Prostate gland (tissue), 2 donors: ENCODE measurements around the gene STEAP1B. TPM values are rescaled to one million over a fixed set of nuclear protein-coding genes. Genes with fewer than 3 reads are reported as not detected.

Source experiments
- DNase-seq: peaks from one replicate; pipeline ENCODE4 v3.0.0-alpha.2; 2019; ENCODE audit warnings: low spot score
- H3K27ac ChIP-seq, 2 donors: fragments of 200-600 bp; sonication (generic); 2 replicates each; pipeline ENCODE4 v1.5.1; 2017 to 2019
- H3K27me3 ChIP-seq: fragments of 200-600 bp; sonication (generic); replicated peaks from 2 replicates; pipeline ENCODE4 v1.5.1; 2019; ENCODE audit not compliant: insufficient read depth
- H3K36me3 ChIP-seq, 2 donors: fragments of 200-600 bp; sonication (generic); 1 replicate in 1 of 2; 2 replicates in 1 of 2; pipeline versions ENCODE4 v1.5.1 to v1.8.1; 2017 to 2019
- H3K4me1 ChIP-seq: fragments of 200-600 bp; sonication (generic); replicated peaks from 2 replicates; pipeline ENCODE4 v1.5.1; 2019
- H3K4me3 ChIP-seq, 2 donors: fragments of 200-600 bp; sonication (generic); 2 replicates each; pipeline ENCODE4 v1.5.1; 2017 to 2019
- H3K9me3 ChIP-seq: fragments of 200-600 bp; sonication (generic); 2 replicates; pipeline ENCODE4 v1.5.1; 2017
- POLR2A ChIP-seq: fragments of 450-650 bp; IDR thresholded peaks from one replicate; pipeline ENCODE4 v1.6.1; 2016; ENCODE audit warnings: antibody characterized with exemption, mild to moderate bottlenecking
- POLR2AphosphoS5 ChIP-seq: sonication (generic); formaldehyde crosslinking; IDR thresholded peaks from one replicate; pipeline ENCODE4 v1.6.1; 2017; ENCODE audit warnings: antibody characterized with exemption
- WGBS: methylation state at CpG from one replicate; pipeline ENCODE4 v1.1.5; 2018; 5-methylcytosine and 5-hydroxymethylcytosine counted together
- intact Hi-C: fragments of 100-400 bp; cut with DNase I; formaldehyde crosslinking; loops from one replicate; pipeline ENCODE4 v1.14.2; 2022
- total RNA-seq, 2 donors: library from RNA; depleted of rRNA; stranded (reverse); fragments of >200 nt; gene quantifications; one replicate each; pipeline ENCODE4 v1.1.0, GENCODE V29; 2016
- TF ChIP-seq, protein P1 (sequence below), 4 experiments: fragments of 200-600 bp in 2 of 4; fragments of 450-650 bp in 2 of 4; sonication (generic) in 2 of 4; IDR thresholded peaks; 1 replicate in 3 of 4; 2 replicates in 1 of 4; pipeline ENCODE4 v1.5.1; 2016 to 2019; ENCODE audit warnings: antibody characterized with exemption in 4 of 4, mild to moderate bottlenecking in 2 of 4, moderate library complexity in 2 of 4

Gene STEAP1B
- total RNA-seq, 2 donors from 2014 or later: 6.4 TPM; not detected in 1

DNA sequence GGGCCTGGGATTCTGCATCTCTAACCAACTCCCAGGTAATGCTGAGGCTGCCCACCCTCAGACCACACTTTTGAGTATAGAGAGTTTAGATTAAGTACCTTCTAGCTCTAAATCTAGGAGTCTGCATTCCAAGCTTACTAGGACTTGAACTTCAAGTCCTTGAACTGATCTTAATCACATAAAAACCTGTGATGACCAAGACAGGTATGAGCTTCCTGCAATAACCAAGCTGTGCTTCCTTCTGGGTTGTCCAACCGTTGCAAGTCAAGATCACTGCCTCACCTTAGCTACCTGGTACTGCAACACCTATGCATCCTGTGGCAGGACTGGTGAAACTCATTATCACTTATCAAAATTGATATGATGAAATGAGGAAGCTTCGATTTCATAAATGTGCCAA, 110.1 kb downstream of the STEAP1B start:
- TF ChIP-seq POLR2AphosphoS5: no peak
- TF ChIP-seq POLR2A: no peak
- TF ChIP-seq, protein P1, sequence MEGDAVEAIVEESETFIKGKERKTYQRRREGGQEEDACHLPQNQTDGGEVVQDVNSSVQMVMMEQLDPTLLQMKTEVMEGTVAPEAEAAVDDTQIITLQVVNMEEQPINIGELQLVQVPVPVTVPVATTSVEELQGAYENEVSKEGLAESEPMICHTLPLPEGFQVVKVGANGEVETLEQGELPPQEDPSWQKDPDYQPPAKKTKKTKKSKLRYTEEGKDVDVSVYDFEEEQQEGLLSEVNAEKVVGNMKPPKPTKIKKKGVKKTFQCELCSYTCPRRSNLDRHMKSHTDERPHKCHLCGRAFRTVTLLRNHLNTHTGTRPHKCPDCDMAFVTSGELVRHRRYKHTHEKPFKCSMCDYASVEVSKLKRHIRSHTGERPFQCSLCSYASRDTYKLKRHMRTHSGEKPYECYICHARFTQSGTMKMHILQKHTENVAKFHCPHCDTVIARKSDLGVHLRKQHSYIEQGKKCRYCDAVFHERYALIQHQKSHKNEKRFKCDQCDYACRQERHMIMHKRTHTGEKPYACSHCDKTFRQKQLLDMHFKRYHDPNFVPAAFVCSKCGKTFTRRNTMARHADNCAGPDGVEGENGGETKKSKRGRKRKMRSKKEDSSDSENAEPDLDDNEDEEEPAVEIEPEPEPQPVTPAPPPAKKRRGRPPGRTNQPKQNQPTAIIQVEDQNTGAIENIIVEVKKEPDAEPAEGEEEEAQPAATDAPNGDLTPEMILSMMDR (IDR thresholded peaks at IDR 0.05): no peak
- H3K27me3 ChIP-seq: no peaks in the 10 kb centered on the region
- intact Hi-C loops: no loop called here
- no peaks in the 10 kb centered on the region for H3K36me3 ChIP-seq
- no peaks in the 10 kb centered on the region for H3K4me1 ChIP-seq
- no peak for DNase-seq
- H3K4me3 ChIP-seq: no peak overlapping the region
- 90% methylated on average over 2 of the region's 2 CpGs for WGBS
- H3K9me3 ChIP-seq: no peaks in the 10 kb centered on the region
- no peak overlapping the region for H3K27ac ChIP-seq

GRCh38 chr7:22387583-22387982, 112.4 kb downstream of the STEAP1B start:
- 9% methylated on average over 4 of the region's 4 CpGs for WGBS
- Histone ChIP-seq H3K9me3 (no peaks in the 10 kb centered on the region), H3K4me1 (no peaks in the 10 kb centered on the region), H3K27me3 (no peaks in the 10 kb centered on the region), H3K27ac (no peak overlapping the region), H3K36me3 (no peaks in the 10 kb centered on the region), H3K4me3 (no peak overlapping the region)
- TF ChIP-seq, protein P1 (IDR thresholded peaks at IDR 0.05): no peak
- TF ChIP-seq POLR2A: no peak
- intact Hi-C loops: no loop called here
- DNase-seq: no peak

DNA sequence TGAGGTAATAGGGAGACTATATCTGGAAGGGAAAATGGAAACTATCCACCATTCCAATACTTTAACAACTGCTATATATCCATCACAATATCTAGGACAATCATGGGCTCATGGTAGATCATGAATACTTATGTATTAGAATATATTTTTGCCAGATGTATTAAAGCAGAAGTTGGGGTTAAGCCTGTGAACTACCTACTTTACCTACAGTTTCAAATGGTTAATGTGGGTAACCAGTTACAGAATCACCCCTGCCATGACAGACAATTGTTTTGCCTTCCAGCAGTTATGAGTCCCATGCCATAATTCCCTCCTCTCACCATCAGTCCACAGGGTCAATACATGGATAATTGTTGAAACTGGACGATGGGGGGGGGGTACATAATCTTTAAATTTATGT, 113.1 kb downstream of the STEAP1B start:
- no peak for TF ChIP-seq POLR2A
- TF ChIP-seq, protein P1 (IDR thresholded peaks at IDR 0.05): no peak
- TF ChIP-seq POLR2AphosphoS5: no peak
- DNase-seq: no peak
- Histone ChIP-seq H3K4me3 (no peak overlapping the region), H3K9me3 (no peaks in the 10 kb centered on the region), H3K27me3 (no peaks in the 10 kb centered on the region), H3K36me3 (no peaks in the 10 kb centered on the region), H3K27ac (no peak overlapping the region), H3K4me1 (no peaks in the 10 kb centered on the region)
- WGBS: 46% methylated on average over 1 of the region's 1 CpG
- intact Hi-C loops: no loop called here

DNA sequence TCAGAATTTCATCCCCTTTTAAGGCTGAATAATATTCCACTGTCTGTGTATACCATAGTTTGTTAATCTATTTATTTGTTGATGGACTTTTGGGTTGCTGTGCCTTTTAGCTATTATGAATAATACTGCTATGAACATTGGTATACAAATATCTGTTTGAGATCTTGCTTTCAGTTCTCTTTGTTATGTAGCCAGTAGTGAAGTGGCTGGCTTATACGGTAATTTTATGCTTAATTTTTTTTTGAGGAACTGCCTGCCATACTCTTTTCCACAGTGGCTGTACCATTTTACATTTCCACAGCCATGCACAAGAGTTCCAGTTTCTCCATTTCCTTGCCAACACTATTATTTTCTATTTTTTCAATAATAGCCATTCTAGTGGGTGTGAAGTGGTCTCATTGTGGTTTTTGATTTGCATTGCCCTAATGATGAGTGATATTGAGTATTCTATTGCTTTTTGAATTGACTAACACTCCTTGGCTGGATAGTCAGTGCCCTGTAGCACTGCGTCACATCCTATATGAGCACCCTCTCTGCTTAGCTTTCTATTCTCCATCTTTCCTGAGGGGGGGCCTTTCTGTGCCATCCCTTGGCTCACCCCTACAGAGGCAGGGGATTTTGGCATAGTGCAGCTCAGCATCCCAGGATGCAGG, 113.7 kb downstream of the STEAP1B start:
- Histone ChIP-seq H3K36me3 (no peaks in the 10 kb centered on the region), H3K9me3 (no peaks in the 10 kb centered on the region), H3K27ac (no peak overlapping the region), H3K27me3 (no peaks in the 10 kb centered on the region), H3K4me1 (no peaks in the 10 kb centered on the region), H3K4me3 (no peak overlapping the region)
- 93% methylated on average over 2 of the region's 2 CpGs for WGBS
- TF ChIP-seq POLR2A: no peak
- TF ChIP-seq POLR2AphosphoS5: no peak
- TF ChIP-seq, protein P1 (IDR thresholded peaks at IDR 0.05): no peak
- intact Hi-C loops: no loop called here
- no peak for DNase-seq

DNA sequence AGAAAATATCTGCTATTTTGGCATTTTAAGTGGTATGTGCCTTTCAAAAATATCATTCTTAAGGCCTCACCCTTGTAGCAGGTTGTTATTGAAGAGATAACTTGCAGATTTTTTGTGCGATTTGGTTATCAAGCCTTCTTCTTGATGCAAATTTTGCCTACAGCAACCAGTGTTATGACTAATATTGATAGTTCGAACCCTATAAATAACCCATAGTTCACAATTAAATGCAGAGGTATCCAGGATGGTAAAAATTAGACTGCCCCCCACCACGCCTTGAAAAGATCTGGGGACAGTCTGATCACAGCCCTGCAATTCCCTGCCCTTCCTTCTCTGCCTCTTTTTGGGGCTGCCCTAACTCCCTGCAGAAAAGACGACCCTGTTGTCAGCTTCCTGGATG, 114.7 kb downstream of the STEAP1B start:
- no peaks in the 10 kb centered on the region for H3K36me3 ChIP-seq
- no peaks in the 10 kb centered on the region for H3K27me3 ChIP-seq
- intact Hi-C loops: no loop called here
- no peak overlapping the region for H3K27ac ChIP-seq
- no peak overlapping the region for H3K4me3 ChIP-seq
- no peaks in the 10 kb centered on the region for H3K9me3 ChIP-seq
- WGBS: 95% methylated on average over 4 of the region's 4 CpGs
- DNase-seq: no peak
- TF ChIP-seq, protein P1 (IDR thresholded peaks at IDR 0.05): no peak
- TF ChIP-seq POLR2A (no peak), POLR2AphosphoS5 (no peak)
- no peaks in the 10 kb centered on the region for H3K4me1 ChIP-seq
